Activated naive CD8-positive, alpha-beta T cell (primary cell): ENCODE measurements around the gene SLC39A3.

Experiments
- H3K27ac Mint-ChIP-seq: one replicate; pipeline ENCODE4 v1.8.0; 2021; ENCODE audit warnings: mixed read lengths
- H3K27me3 Mint-ChIP-seq: one replicate; pipeline ENCODE4 v1.8.0; 2021; ENCODE audit warnings: mixed read lengths
- H3K36me3 Mint-ChIP-seq: one replicate; pipeline ENCODE4 v1.8.0; 2021; ENCODE audit warnings: mixed read lengths
- H3K4me1 Mint-ChIP-seq: one replicate; pipeline ENCODE4 v1.8.0; 2021; ENCODE audit warnings: low read depth, mixed read lengths
- H3K4me3 Mint-ChIP-seq: one replicate; pipeline ENCODE4 v1.8.0; 2021; ENCODE audit warnings: mild to moderate bottlenecking, mixed read lengths
- H3K9me3 Mint-ChIP-seq: one replicate; pipeline ENCODE4 v1.8.0; 2021; ENCODE audit warnings: low read depth, mixed read lengths

The SLC39A3 gene

GRCh38 chr19:2693492-2694160 lies 46.2 kb downstream of the SLC39A3 start:
- Mint-ChIP-seq H3K4me3 (no peak overlapping the region), H3K9me3 (no peaks in the 10 kb centered on the region), H3K36me3 (no peaks in the 10 kb centered on the region), H3K4me1 (peaks cover 3% of the 10 kb centered on the region), H3K27ac (no peak overlapping the region), H3K27me3 (no peaks in the 10 kb centered on the region)

DNA sequence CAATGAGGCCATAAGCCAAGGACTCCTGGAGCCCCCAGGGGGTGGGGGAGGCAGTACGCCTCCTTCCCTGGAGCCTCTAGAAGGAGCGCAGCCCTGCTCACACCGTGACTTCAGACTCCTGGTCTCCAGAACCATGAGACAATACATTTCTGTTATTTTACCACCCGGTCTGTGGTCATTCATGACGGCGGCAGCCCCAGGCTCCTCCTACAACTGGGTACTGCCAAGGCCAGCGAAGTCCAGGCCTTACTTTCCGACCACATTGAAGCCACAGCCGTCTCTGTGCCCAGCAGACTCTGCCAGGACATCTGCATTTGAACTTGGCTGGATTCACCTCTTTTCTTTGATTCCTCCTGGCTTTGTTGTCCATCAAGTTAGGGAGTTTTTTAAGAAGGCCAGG lies 47.9 kb downstream of the SLC39A3 start:
- H3K27ac Mint-ChIP-seq: no peak overlapping the region
- no peak overlapping the region for H3K4me3 Mint-ChIP-seq
- H3K4me1 Mint-ChIP-seq: no peaks in the 10 kb centered on the region
- H3K27me3 Mint-ChIP-seq: no peaks in the 10 kb centered on the region
- H3K9me3 Mint-ChIP-seq: no peaks in the 10 kb centered on the region
- no peaks in the 10 kb centered on the region for H3K36me3 Mint-ChIP-seq

DNA sequence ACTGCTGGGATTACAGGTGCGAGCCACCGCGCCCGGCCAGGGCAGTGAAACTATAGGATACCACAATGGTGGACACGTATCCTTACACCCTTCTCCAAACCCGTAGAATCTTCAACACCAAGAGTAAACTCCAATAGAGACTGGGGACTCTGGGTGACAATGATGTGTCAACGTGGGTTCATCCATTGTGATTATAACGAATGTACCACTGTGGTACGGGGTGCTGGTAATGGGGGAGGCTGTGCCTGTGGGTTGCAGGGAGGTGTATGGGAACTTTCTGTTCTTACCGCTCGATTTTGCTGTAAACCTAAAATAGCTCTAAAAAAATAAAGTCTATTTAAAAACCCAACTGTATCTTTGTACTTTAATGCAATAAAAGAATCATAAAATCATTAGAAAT lies 49.0 kb downstream of the SLC39A3 start:
- H3K4me3 Mint-ChIP-seq: no peak overlapping the region
- H3K36me3 Mint-ChIP-seq: no peaks in the 10 kb centered on the region
- H3K9me3 Mint-ChIP-seq: no peaks in the 10 kb centered on the region
- H3K27ac Mint-ChIP-seq: no peak overlapping the region
- no peaks in the 10 kb centered on the region for H3K4me1 Mint-ChIP-seq
- H3K27me3 Mint-ChIP-seq: no peaks in the 10 kb centered on the region

DNA sequence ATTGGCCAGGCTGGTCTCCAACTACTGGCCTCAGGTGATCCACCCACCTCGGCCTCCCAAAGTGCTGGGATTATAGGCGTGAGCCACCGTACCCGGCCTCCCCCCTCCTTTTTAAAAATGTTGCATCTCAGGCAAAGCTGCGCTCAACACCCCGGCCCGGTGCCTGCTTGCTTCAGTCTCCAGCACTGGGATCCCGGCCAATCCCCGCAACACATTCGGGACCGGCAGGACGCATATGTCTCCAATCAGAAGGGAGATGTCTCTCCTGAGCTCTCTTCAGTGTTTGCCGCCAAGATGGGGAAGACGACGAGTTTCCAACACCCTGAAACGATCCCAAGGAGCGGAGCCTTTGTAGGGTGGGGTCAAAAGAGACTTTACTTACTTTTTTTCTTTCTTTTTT lies 53.5 kb downstream of the SLC39A3 start:
- H3K9me3 Mint-ChIP-seq: no peaks in the 10 kb centered on the region
- H3K27ac Mint-ChIP-seq: no peak overlapping the region
- H3K4me3 Mint-ChIP-seq: no peak overlapping the region
- H3K36me3 Mint-ChIP-seq: peaks cover 6% of the 10 kb centered on the region
- H3K4me1 Mint-ChIP-seq: no peaks in the 10 kb centered on the region
- H3K27me3 Mint-ChIP-seq: no peaks in the 10 kb centered on the region

DNA sequence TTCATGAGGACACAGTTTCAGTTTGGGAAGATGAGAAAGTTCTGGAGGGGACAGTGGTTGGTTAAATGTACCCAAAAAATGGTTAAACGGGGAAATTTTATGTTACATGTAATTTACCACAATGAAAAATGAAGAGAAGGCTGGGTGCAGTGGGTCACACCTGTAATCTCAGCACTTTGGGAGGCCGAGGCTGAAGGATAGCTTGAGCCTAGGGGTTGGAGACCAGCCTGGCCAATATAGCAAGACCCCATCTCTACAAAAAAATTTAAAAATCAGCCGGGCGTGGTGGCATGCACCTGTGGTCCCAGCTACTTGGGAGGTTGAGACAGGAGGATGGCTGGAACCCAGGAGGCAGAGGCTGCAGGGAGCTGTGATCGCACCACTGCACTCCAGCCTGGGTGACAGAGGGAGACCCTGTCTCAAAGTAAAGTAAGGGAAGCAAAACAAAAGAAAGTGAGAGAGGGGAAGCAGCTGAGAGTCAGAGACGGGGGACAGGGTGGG lies 54.6 kb downstream of the SLC39A3 start:
- Mint-ChIP-seq H3K9me3 (no peaks in the 10 kb centered on the region), H3K4me3 (no peak overlapping the region), H3K27ac (no peak overlapping the region), H3K36me3 (peaks cover 6% of the 10 kb centered on the region), H3K27me3 (no peaks in the 10 kb centered on the region), H3K4me1 (no peaks in the 10 kb centered on the region)

DNA sequence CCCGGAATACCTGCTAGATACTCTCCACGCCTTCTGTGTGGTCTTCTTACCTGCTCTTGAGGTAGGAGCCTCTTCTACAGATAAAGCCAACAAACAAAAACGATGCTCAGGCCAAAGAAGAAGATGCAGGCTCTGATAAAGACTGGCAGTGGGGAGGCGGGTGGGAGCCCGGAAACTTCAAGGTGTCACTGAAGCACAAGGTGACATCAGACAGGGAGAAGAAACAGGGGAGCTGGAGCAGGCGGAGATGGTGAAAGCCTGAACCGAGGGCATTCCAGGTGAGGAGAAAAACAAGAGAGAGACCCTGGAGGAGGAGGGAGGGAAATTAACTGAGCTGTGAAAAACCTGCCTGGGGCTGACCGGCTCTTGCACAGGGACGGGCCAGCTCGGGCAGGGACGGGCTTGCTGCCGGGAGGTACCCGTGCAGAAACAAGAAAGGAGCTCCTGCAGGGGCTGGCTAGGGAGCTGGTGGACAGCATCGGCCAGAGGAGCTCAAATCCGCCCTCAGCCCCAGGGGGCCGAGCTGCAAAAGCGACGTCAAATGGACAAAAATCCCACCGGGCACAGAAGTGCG lies 56.3 kb downstream of the SLC39A3 start:
- no peaks in the 10 kb centered on the region for H3K9me3 Mint-ChIP-seq

More for the DNA sequence above, 56.3 kb downstream of the SLC39A3 start:
- no peak overlapping the region for H3K27ac Mint-ChIP-seq
- H3K27me3 Mint-ChIP-seq: no peaks in the 10 kb centered on the region
- H3K36me3 Mint-ChIP-seq: peaks cover 6% of the 10 kb centered on the region
- H3K4me3 Mint-ChIP-seq: no peak overlapping the region
- H3K4me1 Mint-ChIP-seq: no peaks in the 10 kb centered on the region
